Measurements from ENCODE around the gene ARRDC5. TPM values are rescaled to one million over a fixed set of nuclear protein-coding genes. Genes with fewer than 3 reads are reported as not detected.
"Not testable (repeated sequence)": the region's sequence is repeated elsewhere in the genome, so short reads cannot be mapped to it uniquely, and the experiment has no call there.

Gene ARRDC5
- total and polyA plus RNA-seq, 2 experiments from 2014 or later: not detected

DNA sequence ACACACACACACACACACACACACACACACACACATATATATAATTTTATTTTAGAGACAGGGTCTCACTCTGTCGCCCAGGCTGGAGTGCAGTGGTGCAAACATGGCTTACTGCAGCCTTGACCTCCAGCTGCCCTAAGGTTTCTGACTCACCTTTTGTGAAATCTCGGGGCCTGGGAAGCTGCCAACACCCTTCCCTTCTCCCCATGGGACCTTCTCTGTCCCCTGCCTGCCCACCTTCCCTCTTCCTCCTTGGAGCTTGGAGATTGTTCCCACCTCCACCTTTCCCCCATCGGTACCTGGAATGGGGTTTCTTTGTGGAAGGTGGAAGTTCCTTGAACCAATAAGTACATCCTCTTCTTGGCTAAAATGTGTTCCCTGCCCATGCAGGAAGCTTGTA lies 6.3 kb downstream of the ARRDC5 start:
- Histone ChIP-seq H3K9me2 (replicated peaks; ENCODE audit: insufficient read depth) (no peaks in the 10 kb centered on the region), H3K9me3 (ENCODE audit: low read depth) (no peaks in the 10 kb centered on the region), H3K79me2 (no peaks in the 10 kb centered on the region), H3K36me3 (replicated peaks; ENCODE audit: insufficient read depth, low read depth) (no peaks in the 10 kb centered on the region), H3K27me3 (no peaks in the 10 kb centered on the region), H3K27ac (no peak overlapping the region), H2AFZ (no peak overlapping the region), H3K4me3 (no peak overlapping the region), H4K20me1 (ENCODE audit: insufficient read depth, poor library complexity, severe bottlenecking) (no peaks in the 10 kb centered on the region), H3K4me1 (ENCODE audit: insufficient read depth) (no peaks in the 10 kb centered on the region), H3K4me2 (no peak overlapping the region)
- TF ChIP-seq, protein P1, sequence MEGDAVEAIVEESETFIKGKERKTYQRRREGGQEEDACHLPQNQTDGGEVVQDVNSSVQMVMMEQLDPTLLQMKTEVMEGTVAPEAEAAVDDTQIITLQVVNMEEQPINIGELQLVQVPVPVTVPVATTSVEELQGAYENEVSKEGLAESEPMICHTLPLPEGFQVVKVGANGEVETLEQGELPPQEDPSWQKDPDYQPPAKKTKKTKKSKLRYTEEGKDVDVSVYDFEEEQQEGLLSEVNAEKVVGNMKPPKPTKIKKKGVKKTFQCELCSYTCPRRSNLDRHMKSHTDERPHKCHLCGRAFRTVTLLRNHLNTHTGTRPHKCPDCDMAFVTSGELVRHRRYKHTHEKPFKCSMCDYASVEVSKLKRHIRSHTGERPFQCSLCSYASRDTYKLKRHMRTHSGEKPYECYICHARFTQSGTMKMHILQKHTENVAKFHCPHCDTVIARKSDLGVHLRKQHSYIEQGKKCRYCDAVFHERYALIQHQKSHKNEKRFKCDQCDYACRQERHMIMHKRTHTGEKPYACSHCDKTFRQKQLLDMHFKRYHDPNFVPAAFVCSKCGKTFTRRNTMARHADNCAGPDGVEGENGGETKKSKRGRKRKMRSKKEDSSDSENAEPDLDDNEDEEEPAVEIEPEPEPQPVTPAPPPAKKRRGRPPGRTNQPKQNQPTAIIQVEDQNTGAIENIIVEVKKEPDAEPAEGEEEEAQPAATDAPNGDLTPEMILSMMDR (IDR thresholded peaks at IDR 0.05; ENCODE audit: poor library complexity): no peak
- TF ChIP-seq EZH2phosphoT487 (IDR thresholded peaks at IDR 0.05; ENCODE audit: low read depth, severe bottlenecking, unreplicated experiment): no peak
- DNase-seq (ENCODE audit: low spot score): no peak
- 64% methylated on average over 3 of the region's 3 CpGs for WGBS (ENCODE audit: low lambda C conversion rate, missing lambda C conversion rate)

DNA sequence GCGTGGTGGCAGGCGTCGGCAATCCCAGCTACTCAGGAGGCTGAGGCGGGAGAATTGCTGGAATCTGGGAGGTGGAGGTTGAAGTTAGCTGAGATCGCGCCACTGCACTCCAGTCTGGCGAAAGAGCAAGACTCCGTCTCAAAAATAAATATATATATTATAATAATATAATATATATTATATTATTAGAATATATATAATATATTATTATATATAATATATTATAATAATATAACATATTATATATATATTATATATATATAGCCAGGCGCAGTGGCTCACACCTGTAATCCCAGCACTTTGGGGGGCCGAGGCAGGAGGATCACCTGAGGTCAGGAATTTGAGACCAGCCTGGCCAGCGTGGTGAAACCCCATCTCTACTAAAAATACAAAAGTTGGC lies 9.7 kb downstream of the ARRDC5 start:
- not testable (repeated sequence) for H3K9me3 ChIP-seq (ENCODE audit: low read depth); H2AFZ ChIP-seq; H3K27ac ChIP-seq; H3K4me3 ChIP-seq; H3K4me1 ChIP-seq (ENCODE audit: insufficient read depth); H3K36me3 ChIP-seq (replicated peaks; ENCODE audit: insufficient read depth, low read depth); H3K27me3 ChIP-seq; H4K20me1 ChIP-seq (ENCODE audit: insufficient read depth, poor library complexity, severe bottlenecking); DNase-seq (ENCODE audit: low spot score); H3K9me2 ChIP-seq (replicated peaks; ENCODE audit: insufficient read depth); H3K79me2 ChIP-seq; H3K4me2 ChIP-seq
- WGBS (ENCODE audit: low lambda C conversion rate, missing lambda C conversion rate): 97% methylated on average over 11 of the region's 11 CpGs

DNA sequence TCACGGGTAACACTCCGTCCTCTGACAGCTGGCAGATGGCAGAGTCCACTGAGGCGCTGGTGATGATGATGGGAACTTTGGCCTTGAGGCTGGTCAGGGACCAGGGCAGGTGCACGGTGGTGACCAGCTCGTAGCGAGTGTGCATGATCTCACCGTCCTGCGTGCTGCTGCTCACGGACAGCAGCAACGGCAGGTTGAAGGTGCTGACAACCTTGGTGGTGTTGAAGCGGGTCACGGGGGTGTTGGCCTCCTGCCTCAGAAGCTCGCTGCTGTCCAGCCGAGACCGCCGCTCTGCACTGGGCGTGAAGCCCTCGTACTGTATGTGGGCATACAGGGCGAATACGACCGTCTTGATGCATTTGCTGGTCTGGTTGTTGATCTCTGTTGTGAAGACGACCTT lies 11.6 kb downstream of the ARRDC5 start:
- Histone ChIP-seq H3K4me1 (ENCODE audit: insufficient read depth) (no peaks in the 10 kb centered on the region), H3K9me2 (replicated peaks; ENCODE audit: insufficient read depth) (no peaks in the 10 kb centered on the region), H3K27ac (no peak overlapping the region), H3K4me2 (no peak overlapping the region), H3K36me3 (replicated peaks; ENCODE audit: insufficient read depth, low read depth) (no peaks in the 10 kb centered on the region), H3K27me3 (no peaks in the 10 kb centered on the region), H2AFZ (no peak overlapping the region), H4K20me1 (ENCODE audit: insufficient read depth, poor library complexity, severe bottlenecking) (no peaks in the 10 kb centered on the region), H3K4me3 (no peak overlapping the region), H3K9me3 (ENCODE audit: low read depth) (no peaks in the 10 kb centered on the region), H3K79me2 (no peaks in the 10 kb centered on the region)
- WGBS (ENCODE audit: low lambda C conversion rate, missing lambda C conversion rate): 93% methylated on average over 22 of the region's 22 CpGs
- no peak for DNase-seq (ENCODE audit: low spot score)
- TF ChIP-seq EZH2 (IDR thresholded peaks at IDR 0.05; ENCODE audit: borderline replicate concordance) (no peak), EZH2phosphoT487 (IDR thresholded peaks at IDR 0.05; ENCODE audit: low read depth, severe bottlenecking, unreplicated experiment) (no peak)
- TF ChIP-seq, protein P1 (IDR thresholded peaks at IDR 0.05; ENCODE audit: poor library complexity): no peak

DNA sequence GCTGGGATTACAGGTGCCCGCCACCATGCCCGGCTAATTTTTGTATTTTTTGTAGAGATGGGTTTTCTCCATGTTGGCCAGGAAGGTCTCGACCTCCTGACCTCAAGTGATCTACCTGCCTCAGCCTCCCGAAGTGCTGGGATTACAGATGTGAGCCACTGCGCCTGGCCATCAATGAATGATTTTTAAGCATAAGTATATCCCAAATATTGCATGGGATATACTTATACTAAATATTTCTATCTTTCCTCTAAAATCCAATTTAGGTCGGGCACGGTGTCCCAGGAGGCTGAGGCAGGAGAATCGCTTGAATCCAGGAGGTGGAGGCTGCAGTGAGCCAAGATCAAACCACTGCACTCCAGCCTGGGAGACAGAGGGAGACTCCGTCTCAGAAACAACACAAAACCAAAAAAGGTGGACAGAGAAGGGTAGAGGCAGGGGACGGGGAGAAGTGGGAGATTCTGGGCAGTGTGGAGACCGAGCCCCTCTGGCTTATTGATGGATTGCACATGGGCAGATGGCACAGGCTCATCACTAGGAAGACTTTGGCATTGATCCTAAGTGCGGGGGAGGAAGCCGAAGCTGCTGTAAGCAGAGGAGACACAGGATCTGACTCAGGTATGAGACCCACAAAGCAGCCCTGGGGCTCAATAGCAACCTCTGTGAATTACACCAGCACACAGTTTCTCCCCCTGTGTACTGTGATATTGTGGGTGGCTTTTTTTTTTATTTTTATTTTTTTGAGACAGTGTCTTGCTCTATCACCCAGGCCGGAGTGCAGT lies 13.5 kb downstream of the ARRDC5 start:
- Histone ChIP-seq H2AFZ (no peak overlapping the region), H3K4me1 (ENCODE audit: insufficient read depth) (no peaks in the 10 kb centered on the region), H4K20me1 (ENCODE audit: insufficient read depth, poor library complexity, severe bottlenecking) (no peaks in the 10 kb centered on the region), H3K36me3 (replicated peaks; ENCODE audit: insufficient read depth, low read depth) (no peaks in the 10 kb centered on the region), H3K79me2 (no peaks in the 10 kb centered on the region), H3K4me3 (no peak overlapping the region), H3K9me3 (ENCODE audit: low read depth) (no peaks in the 10 kb centered on the region), H3K27ac (no peak overlapping the region), H3K27me3 (no peaks in the 10 kb centered on the region), H3K9me2 (replicated peaks; ENCODE audit: insufficient read depth) (no peaks in the 10 kb centered on the region), H3K4me2 (no peak overlapping the region)
- WGBS (ENCODE audit: low lambda C conversion rate, missing lambda C conversion rate): 94% methylated on average over 14 of the region's 14 CpGs
- TF ChIP-seq, protein P1 (IDR thresholded peaks at IDR 0.05; ENCODE audit: poor library complexity): no peak
- TF ChIP-seq EZH2phosphoT487 (IDR thresholded peaks at IDR 0.05; ENCODE audit: low read depth, severe bottlenecking, unreplicated experiment): no peak
- no peak for TF ChIP-seq EZH2 (IDR thresholded peaks at IDR 0.05; ENCODE audit: borderline replicate concordance)
- no peak for DNase-seq (ENCODE audit: low spot score)

DNA sequence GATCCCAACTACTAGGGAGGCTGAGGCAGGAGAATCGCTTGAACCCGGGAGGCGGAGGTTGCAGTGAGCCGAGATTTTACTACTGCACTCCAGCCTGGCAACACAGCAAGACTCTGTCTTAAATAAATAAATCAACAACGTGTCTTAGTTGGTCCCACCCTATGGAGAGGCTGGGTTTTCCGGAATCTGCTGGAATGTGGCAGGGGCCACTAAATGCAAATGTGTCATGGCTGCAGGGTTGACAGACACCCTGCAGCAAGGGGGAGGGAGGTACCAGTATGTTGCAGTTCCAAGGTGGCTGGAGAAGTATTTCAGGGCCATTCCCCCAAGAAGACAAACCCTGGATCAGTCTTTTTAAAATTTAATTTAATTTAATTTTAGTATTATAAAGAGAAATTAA lies 14.9 kb downstream of the ARRDC5 start:
- not testable (repeated sequence) for H3K27me3 ChIP-seq; H4K20me1 ChIP-seq (ENCODE audit: insufficient read depth, poor library complexity, severe bottlenecking); H3K9me3 ChIP-seq (ENCODE audit: low read depth); H3K4me1 ChIP-seq (ENCODE audit: insufficient read depth); H3K36me3 ChIP-seq (replicated peaks; ENCODE audit: insufficient read depth, low read depth); H3K27ac ChIP-seq; H2AFZ ChIP-seq; H3K9me2 ChIP-seq (replicated peaks; ENCODE audit: insufficient read depth); H3K4me3 ChIP-seq; H3K79me2 ChIP-seq; H3K4me2 ChIP-seq; DNase-seq (ENCODE audit: low spot score)
- WGBS (ENCODE audit: low lambda C conversion rate, missing lambda C conversion rate): 100% methylated on average over 3 of the region's 6 CpGs

DNA sequence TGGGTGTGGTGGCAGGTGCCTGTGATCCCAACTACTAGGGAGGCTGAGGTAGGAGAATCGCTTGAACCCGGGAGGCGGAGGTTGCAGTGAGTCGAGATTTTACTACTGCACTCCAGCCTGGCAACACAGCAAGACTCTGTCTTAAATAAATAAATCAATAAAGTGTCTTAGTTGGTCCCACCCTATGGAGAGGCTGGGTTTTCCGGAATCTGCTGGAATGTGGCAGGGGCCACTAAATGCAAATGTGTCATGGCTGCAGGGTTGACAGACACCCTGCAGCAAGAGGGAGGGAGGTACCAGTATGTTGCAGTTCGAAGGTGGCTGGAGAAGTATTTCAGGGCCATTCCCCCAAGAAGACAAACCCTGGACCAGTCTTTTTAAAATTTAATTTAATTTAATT lies 17.7 kb downstream of the ARRDC5 start:
- H2AFZ ChIP-seq; DNase-seq (ENCODE audit: low spot score); H3K9me3 ChIP-seq (ENCODE audit: low read depth); H4K20me1 ChIP-seq (ENCODE audit: insufficient read depth, poor library complexity, severe bottlenecking); H3K27me3 ChIP-seq; H3K27ac ChIP-seq; H3K9me2 ChIP-seq (replicated peaks; ENCODE audit: insufficient read depth); H3K36me3 ChIP-seq (replicated peaks; ENCODE audit: insufficient read depth, low read depth); H3K4me1 ChIP-seq (ENCODE audit: insufficient read depth); H3K79me2 ChIP-seq; H3K4me2 ChIP-seq; H3K4me3 ChIP-seq: not testable (repeated sequence)
- WGBS (ENCODE audit: low lambda C conversion rate, missing lambda C conversion rate): 83% methylated on average over 6 of the region's 6 CpGs

All from hepatocyte (in vitro differentiated cells).